ENCODE data around the gene WNT8A.

- TF ChIP-seq CTCF (IDR thresholded peaks at IDR 0.05) (no peak), EZH2 (IDR thresholded peaks at IDR 0.05; ENCODE audit: borderline replicate concordance, insufficient read depth, low read depth, low read length, poor library complexity, severe bottlenecking) (no peak)
These were observed 45.8 kb upstream of the WNT8A start for GRCh38 chr5:138037907-138038633.
